Vagina (tissue), 2 donors: ENCODE measurements around the gene PIP5K1C. TPM values are rescaled to one million over a fixed set of nuclear protein-coding genes. Genes with fewer than 3 reads are reported as not detected.
"Not testable (repeated sequence)": the region's sequence is repeated elsewhere in the genome, so short reads cannot be mapped to it uniquely, and the experiment has no call there.

Source experiments
- DNase-seq, 2 donors: peaks; one replicate each; pipeline ENCODE4 v3.0.0-alpha.2; 2017; ENCODE audit errors: extremely low spot score in 2 of 2
- H3K27ac ChIP-seq: fragments of 200-600 bp; sonication (generic); one replicate; pipeline ENCODE4 v1.5.1; 2019
- H3K27me3 ChIP-seq: fragments of 200-600 bp; sonication (generic); one replicate; pipeline ENCODE4 v1.5.1; 2019
- H3K36me3 ChIP-seq, 2 donors: fragments of 200-600 bp; sonication (generic); one replicate each; pipeline ENCODE4 v1.5.1; 2017 to 2019
- H3K4me1 ChIP-seq: fragments of 200-600 bp; sonication (generic); one replicate; pipeline ENCODE4 v1.5.1; 2019
- H3K4me3 ChIP-seq, 2 donors: fragments of 200-600 bp; sonication (generic); 1 replicate in 1 of 2; 2 replicates in 1 of 2; pipeline ENCODE4 v1.5.1; 2016 to 2019
- H3K9me3 ChIP-seq: fragments of 200-600 bp; sonication (generic); one replicate; pipeline ENCODE4 v1.5.1; 2019
- CTCF ChIP-seq, 3 experiments: fragments of 450-650 bp in 2 of 3; fragments of 200-600 bp in 1 of 3; sonication (generic) in 1 of 3; IDR thresholded peaks; one replicate each; pipeline ENCODE4 v1.5.1; 2017 to 2019; ENCODE audit warnings: antibody characterized with exemption in 3 of 3, mild to moderate bottlenecking in 2 of 3, moderate library complexity in 2 of 3
- POLR2A ChIP-seq, 2 donors: fragments of 450-650 bp; IDR thresholded peaks; one replicate each; pipeline ENCODE4 v1.6.1; 2017; ENCODE audit warnings: antibody characterized with exemption in 2 of 2, mild to moderate bottlenecking in 2 of 2, moderate library complexity in 2 of 2
- POLR2AphosphoS5 ChIP-seq, 2 donors: sonication (generic); formaldehyde crosslinking; IDR thresholded peaks; one replicate each; pipeline ENCODE4 v1.9.0; 2017; ENCODE audit warnings: antibody characterized with exemption in 2 of 2, mild to moderate bottlenecking in 2 of 2, low read depth in 1 of 2; ENCODE audit not compliant: insufficient read depth in 1 of 2
- intact Hi-C: fragments of 100-400 bp; cut with DNase I; formaldehyde crosslinking; loops from one replicate; pipeline ENCODE4 v1.15.1; 2023
- total RNA-seq: library from RNA; depleted of rRNA; stranded (reverse); fragments of >200 nt; gene quantifications from one replicate; pipeline ENCODE4 v1.2.3, GENCODE V29; 2016

Gene PIP5K1C
- total RNA-seq, 1 donor from 2014 or later: 24.1 TPM

GRCh38 chr19:3589439-3589838, 110.8 kb downstream of the PIP5K1C start:
- H3K9me3 ChIP-seq: no peaks in the 10 kb centered on the region
- DNase-seq: no peak
- H3K36me3 ChIP-seq: no peaks in the 10 kb centered on the region
- TF ChIP-seq POLR2A (IDR thresholded peaks at IDR 0.05) (no peak), CTCF (IDR thresholded peaks at IDR 0.05) (no peak), POLR2AphosphoS5 (IDR thresholded peaks at IDR 0.05; ENCODE audit: insufficient read depth in 1 of 2, low read depth in 1 of 2) (no peak)
- no peak overlapping the region for H3K27ac ChIP-seq
- peaks cover 14% of the 10 kb centered on the region for H3K4me1 ChIP-seq
- intact Hi-C loops: no loop called here
- no peak overlapping the region for H3K4me3 ChIP-seq
- H3K27me3 ChIP-seq: no peaks in the 10 kb centered on the region

- Histone ChIP-seq H3K27me3 (no peaks in the 10 kb centered on the region), H3K9me3 (no peaks in the 10 kb centered on the region), H3K36me3 (no peaks in the 10 kb centered on the region), H3K4me1 (peaks cover 14% of the 10 kb centered on the region), H3K4me3 (no peak overlapping the region), H3K27ac (no peak overlapping the region)
- TF ChIP-seq CTCF (IDR thresholded peaks at IDR 0.05): no peak
- TF ChIP-seq POLR2A (IDR thresholded peaks at IDR 0.05): no peak
- no peak for TF ChIP-seq POLR2AphosphoS5 (IDR thresholded peaks at IDR 0.05; ENCODE audit: insufficient read depth in 1 of 2, low read depth in 1 of 2)
- intact Hi-C loops: loop anchor here (2.0 kb wide), 1 partner anchor 32 kb away; no protein-coding TSS in a partner anchor
- DNase-seq: no peak
Observed at GRCh38 chr19:3586707-3587346, 113.4 kb downstream of the PIP5K1C start.

- Histone ChIP-seq H3K36me3 (no peaks in the 10 kb centered on the region), H3K27ac (no peak overlapping the region), H3K4me1 (peaks cover 14% of the 10 kb centered on the region), H3K4me3 (peak overlapping the region; percentile 31 to 50), H3K9me3 (no peaks in the 10 kb centered on the region), H3K27me3 (no peaks in the 10 kb centered on the region)
- TF ChIP-seq CTCF (IDR thresholded peaks at IDR 0.05) (peak in 1 of 3 experiments; percentile 19), POLR2A (IDR thresholded peaks at IDR 0.05) (no peak), POLR2AphosphoS5 (IDR thresholded peaks at IDR 0.05; ENCODE audit: insufficient read depth in 1 of 2, low read depth in 1 of 2) (no peak)
- intact Hi-C loops: loop anchor here (2.0 kb wide), 1 partner anchor 33 kb away; no protein-coding TSS in a partner anchor
- no peak for DNase-seq
Observed at GRCh38 chr19:3586127-3586626, 114.1 kb downstream of the PIP5K1C start.

GRCh38 chr19:3585301-3586126, 114.8 kb downstream of the PIP5K1C start, which contains the start of gene GIPC3:
TSS of gene GIPC3 (plus strand) at chr19:3585478. CDS start at chr19:3585598, 120 bp downstream.
- no peaks in the 10 kb centered on the region for H3K36me3 ChIP-seq
- no peaks in the 10 kb centered on the region for H3K9me3 ChIP-seq
- H3K27ac ChIP-seq: no peak within 1 kb of the TSS
- TF ChIP-seq POLR2A (IDR thresholded peaks at IDR 0.05) (no peak), CTCF (IDR thresholded peaks at IDR 0.05) (no peak), POLR2AphosphoS5 (IDR thresholded peaks at IDR 0.05; ENCODE audit: insufficient read depth in 1 of 2, low read depth in 1 of 2) (no peak)
- peaks cover 14% of the 10 kb centered on the region for H3K4me1 ChIP-seq
- peak within 1 kb of the TSS; percentile 31 to 50 for H3K4me3 ChIP-seq
- H3K27me3 ChIP-seq: no peaks in the 10 kb centered on the region
- no peak for DNase-seq
- intact Hi-C loops: loop anchor here (2.0 kb wide), 1 partner anchor 33 kb away; no protein-coding TSS in a partner anchor

- intact Hi-C loops, H3K9me3 ChIP-seq, H3K36me3 ChIP-seq, H3K27me3 ChIP-seq, H3K4me3 ChIP-seq, DNase-seq, H3K27ac ChIP-seq: not testable (repeated sequence)
- peaks cover 14% of the 10 kb centered on the region for H3K4me1 ChIP-seq
Observed at GRCh38 chr19:3584036-3584802, 116.0 kb downstream of the PIP5K1C start.

- H3K36me3 ChIP-seq, H3K4me3 ChIP-seq, intact Hi-C loops, DNase-seq, H3K27me3 ChIP-seq, H3K27ac ChIP-seq, H3K9me3 ChIP-seq: not testable (repeated sequence)
- H3K4me1 ChIP-seq: peaks cover 14% of the 10 kb centered on the region
Observed at GRCh38 chr19:3581792-3582191, 118.5 kb downstream of the PIP5K1C start.
